Measurements from ENCODE around the gene SLC9A9.

- no peak for TF ChIP-seq POLR2A (IDR thresholded peaks at IDR 0.05)
- TF ChIP-seq, protein P1, sequence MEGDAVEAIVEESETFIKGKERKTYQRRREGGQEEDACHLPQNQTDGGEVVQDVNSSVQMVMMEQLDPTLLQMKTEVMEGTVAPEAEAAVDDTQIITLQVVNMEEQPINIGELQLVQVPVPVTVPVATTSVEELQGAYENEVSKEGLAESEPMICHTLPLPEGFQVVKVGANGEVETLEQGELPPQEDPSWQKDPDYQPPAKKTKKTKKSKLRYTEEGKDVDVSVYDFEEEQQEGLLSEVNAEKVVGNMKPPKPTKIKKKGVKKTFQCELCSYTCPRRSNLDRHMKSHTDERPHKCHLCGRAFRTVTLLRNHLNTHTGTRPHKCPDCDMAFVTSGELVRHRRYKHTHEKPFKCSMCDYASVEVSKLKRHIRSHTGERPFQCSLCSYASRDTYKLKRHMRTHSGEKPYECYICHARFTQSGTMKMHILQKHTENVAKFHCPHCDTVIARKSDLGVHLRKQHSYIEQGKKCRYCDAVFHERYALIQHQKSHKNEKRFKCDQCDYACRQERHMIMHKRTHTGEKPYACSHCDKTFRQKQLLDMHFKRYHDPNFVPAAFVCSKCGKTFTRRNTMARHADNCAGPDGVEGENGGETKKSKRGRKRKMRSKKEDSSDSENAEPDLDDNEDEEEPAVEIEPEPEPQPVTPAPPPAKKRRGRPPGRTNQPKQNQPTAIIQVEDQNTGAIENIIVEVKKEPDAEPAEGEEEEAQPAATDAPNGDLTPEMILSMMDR (IDR thresholded peaks at IDR 0.05): no peak
These were observed 604.6 kb downstream of the SLC9A9 start for GRCh38 chr3:143243686-143244085.

All from uterus (tissue), 2 donors.